HEK293 (cell line): ENCODE results near the gene NHP2.

ENCODE experiments used
- IKZF3 ChIP-seq: fragments of 450-650 bp; IDR thresholded peaks from 2 replicates; pipeline ENCODE4 v1.5.0; 2018; ENCODE audit warnings: missing biosample characterization, mild to moderate bottlenecking, missing genetic modification characterization, moderate library complexity
- OSR2 ChIP-seq: fragments of 450-650 bp; formaldehyde crosslinking; IDR thresholded peaks from 2 replicates; pipeline ENCODE4 v1.5.1; 2016; ENCODE audit warnings: missing biosample characterization, missing genetic modification characterization
- PATZ1 ChIP-seq: fragments of 450-650 bp; formaldehyde crosslinking; IDR thresholded peaks from 2 replicates; pipeline ENCODE4 v1.5.1; 2016; ENCODE audit warnings: missing biosample characterization, missing genetic modification characterization
- PRDM10 ChIP-seq: fragments of 450-650 bp; formaldehyde crosslinking; IDR thresholded peaks from 2 replicates; pipeline ENCODE4 v1.5.1; 2016; ENCODE audit warnings: missing biosample characterization, missing genetic modification characterization
- SETDB1 ChIP-seq: IDR thresholded peaks from one replicate; pipeline ENCODE4 v1.6.1; 2017; ENCODE audit warnings: mild to moderate bottlenecking, low read length, moderate library complexity, mixed read lengths; ENCODE audit not compliant: insufficient read length
- ZBTB21 ChIP-seq: fragments of 450-650 bp; formaldehyde crosslinking; IDR thresholded peaks from 2 replicates; pipeline ENCODE4 v1.5.1; 2017; ENCODE audit warnings: missing biosample characterization, missing genetic modification characterization
- ZBTB6 ChIP-seq: fragments of 450-650 bp; formaldehyde crosslinking; IDR thresholded peaks from 2 replicates; pipeline ENCODE4 v1.5.1; 2017; ENCODE audit warnings: missing biosample characterization, missing genetic modification characterization
- ZFP69B ChIP-seq: fragments of 450-650 bp; formaldehyde crosslinking; IDR thresholded peaks from 2 replicates; pipeline ENCODE4 v1.5.1; 2016; ENCODE audit warnings: missing biosample characterization, missing genetic modification characterization
- ZNF561 ChIP-seq: fragments of 450-650 bp; IDR thresholded peaks from 2 replicates; pipeline ENCODE4 v1.5.1; 2018; ENCODE audit warnings: missing biosample characterization, missing genetic modification characterization, borderline replicate concordance
- ZNF76 ChIP-seq: fragments of 450-650 bp; formaldehyde crosslinking; IDR thresholded peaks from 2 replicates; pipeline ENCODE4; 2016; ENCODE audit warnings: low read depth, missing biosample characterization, missing genetic modification characterization, borderline replicate concordance
- ZNF785 ChIP-seq: fragments of 450-650 bp; formaldehyde crosslinking; IDR thresholded peaks from 2 replicates; pipeline ENCODE4 v1.5.1; 2016; ENCODE audit warnings: missing biosample characterization, missing genetic modification characterization
- TF ChIP-seq, protein P1 (sequence below): fragments of 450-650 bp; formaldehyde crosslinking; IDR thresholded peaks from 2 replicates; pipeline ENCODE4 v1.5.1; 2016; ENCODE audit warnings: missing biosample characterization, missing genetic modification characterization, borderline replicate concordance
- TF ChIP-seq, protein P2 (sequence below): fragments of 450-650 bp; formaldehyde crosslinking; IDR thresholded peaks from 2 replicates; pipeline ENCODE4 v1.5.1; 2016; ENCODE audit warnings: missing biosample characterization, missing genetic modification characterization
- TF ChIP-seq, protein P3 (sequence below): fragments of 450-650 bp; formaldehyde crosslinking; IDR thresholded peaks from 2 replicates; pipeline ENCODE4 v1.5.1; 2016; ENCODE audit warnings: missing biosample characterization, missing genetic modification characterization
- TF ChIP-seq, protein P4 (sequence below): fragments of 450-650 bp; formaldehyde crosslinking; IDR thresholded peaks from 2 replicates; pipeline ENCODE4 v1.5.1; 2017; ENCODE audit warnings: missing biosample characterization, missing genetic modification characterization
- TF ChIP-seq, protein P5 (sequence below): fragments of 450-650 bp; formaldehyde crosslinking; IDR thresholded peaks from 2 replicates; pipeline ENCODE4 v1.5.1; 2016; ENCODE audit warnings: missing biosample characterization, missing genetic modification characterization

Gene NHP2

DNA sequence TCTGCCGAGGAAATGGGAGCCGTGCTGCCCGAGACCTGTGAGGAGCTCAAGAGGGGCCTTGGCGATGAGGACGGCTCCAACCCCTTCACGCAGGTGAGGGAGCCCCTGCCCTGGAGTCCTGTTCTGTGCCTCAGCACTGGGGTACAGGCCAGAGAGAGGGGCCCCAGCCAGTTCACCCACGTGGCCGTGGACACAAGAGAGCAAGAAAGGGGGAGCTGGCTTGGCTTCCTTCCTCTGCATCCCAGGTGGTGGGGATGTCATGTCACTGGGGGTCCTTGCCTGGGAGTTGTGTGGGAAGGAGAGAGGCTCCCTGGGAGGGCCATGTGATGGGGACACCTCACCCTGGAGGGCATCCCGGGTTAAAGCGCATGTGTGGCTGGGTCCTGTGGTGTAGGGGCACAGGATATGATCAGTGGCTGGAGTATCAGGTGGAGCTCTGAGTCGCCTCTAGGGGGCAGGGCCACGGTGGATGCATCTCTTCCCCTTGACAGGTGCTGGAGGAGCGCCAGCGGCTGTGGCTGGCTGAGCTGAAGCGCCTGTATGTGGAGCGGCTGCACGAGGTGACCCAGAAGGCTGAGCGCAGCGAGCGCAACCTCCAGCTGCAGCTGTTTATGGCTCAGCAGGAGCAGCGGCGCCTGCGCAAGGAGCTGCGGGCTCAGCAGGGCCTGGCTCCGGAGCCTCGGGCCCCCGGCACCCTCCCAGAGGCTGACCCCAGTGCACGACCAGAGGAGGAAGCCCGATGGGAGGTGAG lies 32.9 kb downstream of the NHP2 start (continued):
- TF ChIP-seq, protein P1, sequence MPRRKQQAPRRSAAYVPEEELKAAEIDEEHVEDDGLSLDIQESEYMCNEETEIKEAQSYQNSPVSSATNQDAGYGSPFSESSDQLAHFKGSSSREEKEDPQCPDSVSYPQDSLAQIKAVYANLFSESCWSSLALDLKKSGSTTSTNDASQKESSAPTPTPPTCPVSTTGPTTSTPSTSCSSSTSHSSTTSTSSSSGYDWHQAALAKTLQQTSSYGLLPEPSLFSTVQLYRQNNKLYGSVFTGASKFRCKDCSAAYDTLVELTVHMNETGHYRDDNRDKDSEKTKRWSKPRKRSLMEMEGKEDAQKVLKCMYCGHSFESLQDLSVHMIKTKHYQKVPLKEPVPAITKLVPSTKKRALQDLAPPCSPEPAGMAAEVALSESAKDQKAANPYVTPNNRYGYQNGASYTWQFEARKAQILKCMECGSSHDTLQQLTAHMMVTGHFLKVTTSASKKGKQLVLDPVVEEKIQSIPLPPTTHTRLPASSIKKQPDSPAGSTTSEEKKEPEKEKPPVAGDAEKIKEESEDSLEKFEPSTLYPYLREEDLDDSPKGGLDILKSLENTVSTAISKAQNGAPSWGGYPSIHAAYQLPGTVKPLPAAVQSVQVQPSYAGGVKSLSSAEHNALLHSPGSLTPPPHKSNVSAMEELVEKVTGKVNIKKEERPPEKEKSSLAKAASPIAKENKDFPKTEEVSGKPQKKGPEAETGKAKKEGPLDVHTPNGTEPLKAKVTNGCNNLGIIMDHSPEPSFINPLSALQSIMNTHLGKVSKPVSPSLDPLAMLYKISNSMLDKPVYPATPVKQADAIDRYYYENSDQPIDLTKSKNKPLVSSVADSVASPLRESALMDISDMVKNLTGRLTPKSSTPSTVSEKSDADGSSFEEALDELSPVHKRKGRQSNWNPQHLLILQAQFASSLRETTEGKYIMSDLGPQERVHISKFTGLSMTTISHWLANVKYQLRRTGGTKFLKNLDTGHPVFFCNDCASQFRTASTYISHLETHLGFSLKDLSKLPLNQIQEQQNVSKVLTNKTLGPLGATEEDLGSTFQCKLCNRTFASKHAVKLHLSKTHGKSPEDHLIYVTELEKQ: peak; percentile 33; the same call in 1 of the 2 replicates
- TF ChIP-seq, protein P2, sequence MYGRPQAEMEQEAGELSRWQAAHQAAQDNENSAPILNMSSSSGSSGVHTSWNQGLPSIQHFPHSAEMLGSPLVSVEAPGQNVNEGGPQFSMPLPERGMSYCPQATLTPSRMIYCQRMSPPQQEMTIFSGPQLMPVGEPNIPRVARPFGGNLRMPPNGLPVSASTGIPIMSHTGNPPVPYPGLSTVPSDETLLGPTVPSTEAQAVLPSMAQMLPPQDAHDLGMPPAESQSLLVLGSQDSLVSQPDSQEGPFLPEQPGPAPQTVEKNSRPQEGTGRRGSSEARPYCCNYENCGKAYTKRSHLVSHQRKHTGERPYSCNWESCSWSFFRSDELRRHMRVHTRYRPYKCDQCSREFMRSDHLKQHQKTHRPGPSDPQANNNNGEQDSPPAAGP (tag by site-specific recombination): peak; percentile 64; the same call in 1 of the 2 replicates
- TF ChIP-seq, protein P3, sequence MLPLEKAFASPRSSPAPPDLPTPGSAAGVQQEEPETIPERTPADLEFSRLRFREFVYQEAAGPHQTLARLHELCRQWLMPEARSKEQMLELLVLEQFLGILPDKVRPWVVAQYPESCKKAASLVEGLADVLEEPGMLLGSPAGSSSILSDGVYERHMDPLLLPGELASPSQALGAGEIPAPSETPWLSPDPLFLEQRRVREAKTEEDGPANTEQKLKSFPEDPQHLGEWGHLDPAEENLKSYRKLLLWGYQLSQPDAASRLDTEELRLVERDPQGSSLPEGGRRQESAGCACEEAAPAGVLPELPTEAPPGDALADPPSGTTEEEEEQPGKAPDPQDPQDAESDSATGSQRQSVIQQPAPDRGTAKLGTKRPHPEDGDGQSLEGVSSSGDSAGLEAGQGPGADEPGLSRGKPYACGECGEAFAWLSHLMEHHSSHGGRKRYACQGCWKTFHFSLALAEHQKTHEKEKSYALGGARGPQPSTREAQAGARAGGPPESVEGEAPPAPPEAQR (tag by site-specific recombination): no peak
- TF ChIP-seq SETDB1: no peak
- TF ChIP-seq ZNF76: peak; percentile 74; the same call in 1 of the 2 replicates
- TF ChIP-seq, protein P4, sequence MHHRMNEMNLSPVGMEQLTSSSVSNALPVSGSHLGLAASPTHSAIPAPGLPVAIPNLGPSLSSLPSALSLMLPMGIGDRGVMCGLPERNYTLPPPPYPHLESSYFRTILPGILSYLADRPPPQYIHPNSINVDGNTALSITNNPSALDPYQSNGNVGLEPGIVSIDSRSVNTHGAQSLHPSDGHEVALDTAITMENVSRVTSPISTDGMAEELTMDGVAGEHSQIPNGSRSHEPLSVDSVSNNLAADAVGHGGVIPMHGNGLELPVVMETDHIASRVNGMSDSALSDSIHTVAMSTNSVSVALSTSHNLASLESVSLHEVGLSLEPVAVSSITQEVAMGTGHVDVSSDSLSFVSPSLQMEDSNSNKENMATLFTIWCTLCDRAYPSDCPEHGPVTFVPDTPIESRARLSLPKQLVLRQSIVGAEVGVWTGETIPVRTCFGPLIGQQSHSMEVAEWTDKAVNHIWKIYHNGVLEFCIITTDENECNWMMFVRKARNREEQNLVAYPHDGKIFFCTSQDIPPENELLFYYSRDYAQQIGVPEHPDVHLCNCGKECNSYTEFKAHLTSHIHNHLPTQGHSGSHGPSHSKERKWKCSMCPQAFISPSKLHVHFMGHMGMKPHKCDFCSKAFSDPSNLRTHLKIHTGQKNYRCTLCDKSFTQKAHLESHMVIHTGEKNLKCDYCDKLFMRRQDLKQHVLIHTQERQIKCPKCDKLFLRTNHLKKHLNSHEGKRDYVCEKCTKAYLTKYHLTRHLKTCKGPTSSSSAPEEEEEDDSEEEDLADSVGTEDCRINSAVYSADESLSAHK (tag by site-specific recombination): no peak
- peak; percentile 14; the same call in 1 of the 2 replicates for TF ChIP-seq PRDM10 (tag by site-specific recombination)
- TF ChIP-seq ZFP69B (tag by site-specific recombination): no peak
- TF ChIP-seq, protein P5, sequence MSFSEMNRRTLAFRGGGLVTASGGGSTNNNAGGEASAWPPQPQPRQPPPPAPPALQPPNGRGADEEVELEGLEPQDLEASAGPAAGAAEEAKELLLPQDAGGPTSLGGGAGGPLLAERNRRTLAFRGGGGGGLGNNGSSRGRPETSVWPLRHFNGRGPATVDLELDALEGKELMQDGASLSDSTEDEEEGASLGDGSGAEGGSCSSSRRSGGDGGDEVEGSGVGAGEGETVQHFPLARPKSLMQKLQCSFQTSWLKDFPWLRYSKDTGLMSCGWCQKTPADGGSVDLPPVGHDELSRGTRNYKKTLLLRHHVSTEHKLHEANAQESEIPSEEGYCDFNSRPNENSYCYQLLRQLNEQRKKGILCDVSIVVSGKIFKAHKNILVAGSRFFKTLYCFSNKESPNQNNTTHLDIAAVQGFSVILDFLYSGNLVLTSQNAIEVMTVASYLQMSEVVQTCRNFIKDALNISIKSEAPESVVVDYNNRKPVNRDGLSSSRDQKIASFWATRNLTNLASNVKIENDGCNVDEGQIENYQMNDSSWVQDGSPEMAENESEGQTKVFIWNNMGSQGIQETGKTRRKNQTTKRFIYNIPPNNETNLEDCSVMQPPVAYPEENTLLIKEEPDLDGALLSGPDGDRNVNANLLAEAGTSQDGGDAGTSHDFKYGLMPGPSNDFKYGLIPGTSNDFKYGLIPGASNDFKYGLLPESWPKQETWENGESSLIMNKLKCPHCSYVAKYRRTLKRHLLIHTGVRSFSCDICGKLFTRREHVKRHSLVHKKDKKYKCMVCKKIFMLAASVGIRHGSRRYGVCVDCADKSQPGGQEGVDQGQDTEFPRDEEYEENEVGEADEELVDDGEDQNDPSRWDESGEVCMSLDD (tag by site-specific recombination): 0 out of 2 replicates have a peak, but pooled peaks have one; percentile 12
- TF ChIP-seq ZBTB6 (tag by site-specific recombination): peak; percentile 99
- peak; percentile 82; the same call in 1 of the 2 replicates for TF ChIP-seq ZNF561 (tag by site-specific recombination)
- peak; percentile 34; the same call in 1 of the 2 replicates for TF ChIP-seq IKZF3 (tag by site-specific recombination)
- TF ChIP-seq ZBTB21 (tag by site-specific recombination): no peak
- TF ChIP-seq PATZ1: peak; percentile 67
- no peak for TF ChIP-seq ZNF785 (tag by site-specific recombination)
- 0 out of 2 replicates have a peak, but pooled peaks have one; percentile 18 for TF ChIP-seq OSR2 (tag by site-specific recombination)
